ENCODE measurements around the gene IPO11.
"Not testable (repeated sequence)": the region's sequence is repeated elsewhere in the genome, so short reads cannot be mapped to it uniquely, and the experiment has no call there.

Gene IPO11

GRCh38 chr5:62652225-62652624 lies 239.7 kb downstream of the IPO11 start:
- no peak for DNase-seq

- no peak for DNase-seq
Observed at GRCh38 chr5:62653001-62653863, 240.7 kb downstream of the IPO11 start.

GRCh38 chr5:62653864-62654575 lies 241.5 kb downstream of the IPO11 start:
- DNase-seq, result no peak

- not testable (repeated sequence) for DNase-seq
Observed at GRCh38 chr5:62657772-62658171, 245.2 kb downstream of the IPO11 start.

GRCh38 chr5:62661126-62661525 lies 248.6 kb downstream of the IPO11 start:
- no peak for DNase-seq

- no peak for DNase-seq
Observed at GRCh38 chr5:62662521-62662920, 250.0 kb downstream of the IPO11 start.

GRCh38 chr5:62671479-62671878 lies 258.9 kb downstream of the IPO11 start:
- DNase-seq, result no peak

- not testable (repeated sequence) for DNase-seq
Observed at GRCh38 chr5:62676596-62676995, 264.0 kb downstream of the IPO11 start.
